Osteoblast (primary cell): ENCODE data around the gene PLCL2. TPM values are rescaled to one million over a fixed set of nuclear protein-coding genes. Genes with fewer than 3 reads are reported as not detected.

Source experiments
- DNase-seq: peaks from one replicate; pipeline ENCODE4 v3.0.0; 2011; ENCODE audit warnings: low spot score, mixed read lengths; ENCODE audit not compliant: insufficient read length; ENCODE audit errors: missing footprints
- H2AFZ ChIP-seq: 2 replicates; pipeline ENCODE4 v1.6.0; 2011; ENCODE audit warnings: mild to moderate bottlenecking, low read length
- H3K27ac ChIP-seq: 2 replicates; pipeline ENCODE4 v1.5.1; 2011; ENCODE audit warnings: mild to moderate bottlenecking, low read depth, low read length, moderate library complexity
- H3K27me3 ChIP-seq: 2 replicates; pipeline ENCODE4 v1.6.0; 2012; ENCODE audit warnings: mild to moderate bottlenecking, control low read depth, inconsistent platforms, low read length, moderate library complexity; ENCODE audit not compliant: insufficient read depth
- H3K36me3 ChIP-seq: 2 replicates; pipeline ENCODE4 v1.5.1; 2011; ENCODE audit warnings: mild to moderate bottlenecking, low read length, control low read depth, moderate library complexity; ENCODE audit not compliant: insufficient read depth
- H3K4me1 ChIP-seq: 2 replicates; pipeline ENCODE4 v1.5.1; 2011; ENCODE audit warnings: mild to moderate bottlenecking, low read length, control low read depth, moderate library complexity; ENCODE audit not compliant: insufficient read depth
- H3K4me2 ChIP-seq: 2 replicates; pipeline ENCODE4 v1.6.0; 2011; ENCODE audit warnings: mild to moderate bottlenecking, low read length; ENCODE audit not compliant: insufficient read depth
- H3K4me3 ChIP-seq: fragments of 200-600 bp; sonication (generic); 3 replicates; pipeline ENCODE4 v1.5.1; 2012; ENCODE audit warnings: mild to moderate bottlenecking, low read length, inconsistent platforms; ENCODE audit not compliant: insufficient read depth
- H3K79me2 ChIP-seq: 2 replicates; pipeline ENCODE4 v1.6.0; 2012; ENCODE audit warnings: mild to moderate bottlenecking, low read length, control low read depth, inconsistent platforms; ENCODE audit not compliant: insufficient read depth
- H3K9me3 ChIP-seq: 2 replicates; pipeline ENCODE4 v1.5.1; 2011; ENCODE audit warnings: low read depth, low read length, control low read depth
- H4K20me1 ChIP-seq: 2 replicates; pipeline ENCODE4 v1.6.0; 2012; ENCODE audit warnings: mild to moderate bottlenecking, low read length, control low read depth; ENCODE audit not compliant: insufficient read depth
- total RNA-seq: library from RNA; depleted of rRNA; stranded (reverse); fragments of >200 nt; gene quantifications from 2 replicates; pipeline ENCODE4 v1.2.3, GENCODE V29; 2012
- TF ChIP-seq, protein P1 (sequence below): IDR thresholded peaks from 2 replicates; pipeline ENCODE4 v1.5.1; 2011; ENCODE audit warnings: mild to moderate bottlenecking, low read depth, low read length, moderate library complexity; ENCODE audit errors: extremely low read depth

The PLCL2 gene
- total RNA-seq, 1 donor: 5.1 TPM

DNA sequence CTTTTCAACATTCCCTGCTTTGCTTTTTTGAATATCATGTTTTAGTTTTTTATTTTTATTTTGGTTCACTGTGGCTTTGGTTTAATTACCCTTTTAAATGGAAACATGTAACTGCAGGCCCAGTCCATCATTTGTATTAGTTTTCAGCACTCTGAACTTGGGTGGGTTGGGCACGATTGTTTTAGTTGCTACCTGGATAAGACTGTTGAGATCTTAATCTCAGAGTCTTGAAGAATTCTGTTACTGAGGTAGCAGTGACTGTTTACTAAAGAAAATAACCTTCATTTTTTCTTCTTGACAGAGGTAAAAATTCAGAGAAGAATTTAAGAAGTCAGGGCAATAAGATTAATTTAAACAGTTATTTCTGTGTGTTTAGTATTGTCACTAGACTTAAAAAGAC is 15.2 kb downstream of the PLCL2 start:
- Histone ChIP-seq H3K9me3 (no peaks in the 10 kb centered on the region), H3K4me2 (no peak overlapping the region), H2AFZ (no peak overlapping the region), H4K20me1 (no peaks in the 10 kb centered on the region), H3K27me3 (no peaks in the 10 kb centered on the region), H3K36me3 (no peaks in the 10 kb centered on the region), H3K27ac (no peak overlapping the region), H3K4me3 (no peak overlapping the region), H3K79me2 (no peaks in the 10 kb centered on the region), H3K4me1 (no peaks in the 10 kb centered on the region)
- no peak for DNase-seq
- TF ChIP-seq, protein P1, sequence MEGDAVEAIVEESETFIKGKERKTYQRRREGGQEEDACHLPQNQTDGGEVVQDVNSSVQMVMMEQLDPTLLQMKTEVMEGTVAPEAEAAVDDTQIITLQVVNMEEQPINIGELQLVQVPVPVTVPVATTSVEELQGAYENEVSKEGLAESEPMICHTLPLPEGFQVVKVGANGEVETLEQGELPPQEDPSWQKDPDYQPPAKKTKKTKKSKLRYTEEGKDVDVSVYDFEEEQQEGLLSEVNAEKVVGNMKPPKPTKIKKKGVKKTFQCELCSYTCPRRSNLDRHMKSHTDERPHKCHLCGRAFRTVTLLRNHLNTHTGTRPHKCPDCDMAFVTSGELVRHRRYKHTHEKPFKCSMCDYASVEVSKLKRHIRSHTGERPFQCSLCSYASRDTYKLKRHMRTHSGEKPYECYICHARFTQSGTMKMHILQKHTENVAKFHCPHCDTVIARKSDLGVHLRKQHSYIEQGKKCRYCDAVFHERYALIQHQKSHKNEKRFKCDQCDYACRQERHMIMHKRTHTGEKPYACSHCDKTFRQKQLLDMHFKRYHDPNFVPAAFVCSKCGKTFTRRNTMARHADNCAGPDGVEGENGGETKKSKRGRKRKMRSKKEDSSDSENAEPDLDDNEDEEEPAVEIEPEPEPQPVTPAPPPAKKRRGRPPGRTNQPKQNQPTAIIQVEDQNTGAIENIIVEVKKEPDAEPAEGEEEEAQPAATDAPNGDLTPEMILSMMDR: no peak

DNA sequence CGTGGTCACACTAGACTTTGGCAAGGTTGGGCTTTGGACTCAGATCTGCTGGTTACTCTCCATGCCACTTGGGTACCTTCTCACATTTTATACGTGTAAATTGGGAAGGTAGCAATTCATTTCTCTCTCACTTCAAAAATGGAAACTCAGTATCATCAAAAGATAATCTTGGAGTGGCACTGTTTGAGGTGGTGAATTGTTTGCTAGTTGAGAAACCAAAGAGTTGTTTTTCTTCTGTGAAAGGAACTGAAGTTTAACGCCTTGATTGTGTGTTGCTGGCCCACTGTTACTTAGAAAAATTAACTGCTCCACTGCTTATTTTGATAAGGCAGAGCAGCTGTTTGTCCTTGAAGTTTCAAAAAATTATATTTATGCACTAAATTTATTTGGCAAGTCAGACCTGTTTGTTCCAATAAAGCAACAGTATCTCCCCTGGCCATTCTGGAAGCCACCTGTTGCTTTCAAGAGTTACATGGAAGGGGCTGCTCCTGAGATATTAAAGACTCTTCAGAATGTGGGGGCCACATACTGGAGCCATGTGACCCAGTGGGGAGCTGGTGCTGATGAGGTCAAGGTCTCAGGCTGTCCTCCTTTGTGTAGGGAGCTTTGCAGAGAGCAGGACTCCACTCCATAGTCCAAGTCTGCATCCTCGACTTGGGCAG is 16.2 kb downstream of the PLCL2 start:
- no peak for DNase-seq
- Histone ChIP-seq H3K4me3 (no peak overlapping the region), H2AFZ (no peak overlapping the region), H3K79me2 (no peaks in the 10 kb centered on the region), H3K27ac (no peak overlapping the region), H3K36me3 (no peaks in the 10 kb centered on the region), H4K20me1 (no peaks in the 10 kb centered on the region), H3K27me3 (no peaks in the 10 kb centered on the region), H3K4me1 (no peaks in the 10 kb centered on the region), H3K9me3 (no peaks in the 10 kb centered on the region), H3K4me2 (no peak overlapping the region)
- TF ChIP-seq, protein P1: no peak

DNA sequence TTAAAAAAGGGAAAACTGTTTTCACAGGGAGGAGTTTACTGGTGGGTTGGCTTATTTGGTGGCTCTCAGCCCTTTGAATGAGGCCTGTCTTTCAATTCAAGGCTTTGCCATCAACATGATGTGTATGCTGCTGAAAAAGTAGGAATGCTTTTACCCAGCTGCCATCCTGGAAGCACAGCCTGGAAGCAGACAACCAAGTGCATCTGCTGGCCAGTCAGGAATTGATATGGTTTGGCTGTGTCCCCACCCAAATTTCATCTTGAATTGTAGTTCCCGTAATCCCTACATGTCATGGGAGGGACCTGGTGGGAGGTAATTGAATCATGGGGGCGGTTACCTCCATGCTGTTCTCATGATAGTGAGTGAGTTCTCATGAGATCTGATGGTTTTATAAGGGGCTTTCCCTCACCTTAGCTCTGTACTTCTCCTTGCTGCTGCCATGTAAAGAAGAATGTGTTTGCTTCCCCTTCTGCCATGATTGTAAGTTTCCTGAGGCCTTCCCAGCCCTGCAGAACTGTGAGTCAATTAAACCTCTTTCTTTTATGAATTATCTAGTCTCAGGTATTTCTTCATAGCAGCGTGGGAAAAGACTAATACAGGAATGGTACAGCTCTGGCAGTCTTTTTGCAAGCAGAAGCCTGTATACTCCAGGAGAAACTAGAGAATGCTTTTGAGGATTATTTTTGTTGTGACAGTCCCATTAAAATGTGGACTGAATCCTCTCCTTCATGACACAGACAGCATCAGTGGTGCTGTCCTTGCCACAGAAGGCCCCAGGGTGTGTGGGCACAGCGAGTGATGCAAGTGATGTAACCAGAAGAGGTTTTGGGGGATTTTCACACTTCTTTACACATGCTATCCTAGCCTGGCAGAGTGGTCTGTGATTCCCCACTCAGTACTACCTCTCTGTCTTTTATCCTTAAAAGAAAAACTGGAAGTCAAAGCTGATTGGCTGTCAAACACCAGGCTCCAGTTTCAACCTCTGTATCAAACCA is 20.0 kb downstream of the PLCL2 start:
- TF ChIP-seq, protein P1: no peak
- no peak overlapping the region for H3K4me3 ChIP-seq
- no peak overlapping the region for H2AFZ ChIP-seq
- H3K4me1 ChIP-seq: peaks cover 10% of the 10 kb centered on the region
- H3K27me3 ChIP-seq: no peaks in the 10 kb centered on the region
- no peak overlapping the region for H3K4me2 ChIP-seq
- H3K9me3 ChIP-seq: no peaks in the 10 kb centered on the region
- DNase-seq: no peak
- no peaks in the 10 kb centered on the region for H4K20me1 ChIP-seq
- no peak overlapping the region for H3K27ac ChIP-seq
- H3K79me2 ChIP-seq: no peaks in the 10 kb centered on the region
- no peaks in the 10 kb centered on the region for H3K36me3 ChIP-seq

DNA sequence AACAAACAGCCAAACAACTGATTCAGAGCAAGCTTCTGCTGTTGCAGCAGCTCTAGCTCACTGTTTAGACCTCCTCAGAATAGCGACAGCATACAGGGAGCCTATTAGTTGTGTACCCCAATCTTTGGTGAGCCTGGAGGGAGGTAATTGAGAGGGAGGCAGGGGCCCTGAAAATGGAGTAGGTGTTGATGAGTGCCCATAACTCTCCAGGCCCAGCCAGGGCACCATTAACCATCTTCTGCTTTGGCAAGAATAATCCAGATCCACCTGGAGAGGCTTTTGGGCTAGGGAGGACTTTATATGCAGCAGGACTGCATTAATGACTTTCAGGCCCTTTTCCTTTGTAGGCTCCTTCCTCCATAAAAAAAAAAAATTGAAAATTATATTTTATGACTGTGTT is 20.9 kb downstream of the PLCL2 start:
- Histone ChIP-seq H3K27me3 (no peaks in the 10 kb centered on the region), H3K79me2 (no peaks in the 10 kb centered on the region), H3K36me3 (no peaks in the 10 kb centered on the region), H3K27ac (no peak overlapping the region), H3K9me3 (no peaks in the 10 kb centered on the region), H3K4me2 (no peak overlapping the region), H4K20me1 (no peaks in the 10 kb centered on the region), H3K4me3 (no peak overlapping the region), H3K4me1 (peaks cover 10% of the 10 kb centered on the region), H2AFZ (no peak overlapping the region)
- TF ChIP-seq, protein P1: no peak
- no peak for DNase-seq
